HepG2 (cell line): ENCODE results near the gene IFITM10. TPM values are rescaled to one million over a fixed set of nuclear protein-coding genes. Genes with fewer than 3 reads are reported as not detected.

ENCODE experiments used
- ARID5B ChIP-seq: IDR thresholded peaks from 2 replicates; pipeline ENCODE4 v1.4.0; 2020; ENCODE audit warnings: mild to moderate bottlenecking, missing genetic modification reagents
- ATF7-NPFF ChIP-seq: sonication (generic); formaldehyde crosslinking; IDR thresholded peaks from 2 replicates; pipeline ENCODE4 v1.8.1; 2023; ENCODE audit warnings: mild to moderate bottlenecking, low read depth, missing genetic modification reagents, moderate library complexity
- CENPBD1 ChIP-seq: sonication (generic); formaldehyde crosslinking; IDR thresholded peaks from 2 replicates; pipeline ENCODE4 v1.8.0; 2022; ENCODE audit warnings: missing genetic modification reagents, low read depth, mild to moderate bottlenecking, borderline replicate concordance
- IRF2 ChIP-seq: IDR thresholded peaks from 2 replicates; pipeline ENCODE4 v1.6.1; 2018; ENCODE audit warnings: missing genetic modification reagents, missing compliant biosample characterization
- MAF1 ChIP-seq: sonication (generic); formaldehyde crosslinking; IDR thresholded peaks from 2 replicates; pipeline ENCODE4 v1.5.0; 2020; ENCODE audit warnings: missing genetic modification reagents, borderline replicate concordance
- MAZ ChIP-seq, 2 experiments: sonication (generic) in 1 of 2; formaldehyde crosslinking in 1 of 2; IDR thresholded peaks; 2 replicates each; pipeline versions ENCODE4 v1.5.0 to v1.6.1; 2012 to 2020; ENCODE audit warnings: low read depth in 2 of 2, mild to moderate bottlenecking in 2 of 2, borderline replicate concordance in 1 of 2, improper control_type of control experiment in 1 of 2, low read length in 1 of 2, missing genetic modification reagents in 1 of 2, moderate library complexity in 1 of 2
- MED1 ChIP-seq: sonication (generic); formaldehyde crosslinking; IDR thresholded peaks from 2 replicates; pipeline ENCODE4 v1.4.0; 2020; ENCODE audit warnings: missing genetic modification reagents
- SKIL ChIP-seq: sonication (generic); formaldehyde crosslinking; IDR thresholded peaks from 2 replicates; pipeline ENCODE4 v1.8.0; 2022; ENCODE audit warnings: missing genetic modification reagents, mild to moderate bottlenecking, moderate library complexity, borderline replicate concordance
- SMAD3 ChIP-seq: sonication (generic); formaldehyde crosslinking; IDR thresholded peaks from 2 replicates; pipeline ENCODE4 v1.4.0; 2020; ENCODE audit warnings: missing genetic modification reagents
- SP2 ChIP-seq: sonication (generic); formaldehyde crosslinking; IDR thresholded peaks from 2 replicates; pipeline ENCODE4 v1.5.1; 2020; ENCODE audit warnings: mild to moderate bottlenecking, missing genetic modification reagents
- XRCC5 ChIP-seq: fragments of 200-400 bp; formaldehyde crosslinking; optimal IDR thresholded peaks from 2 replicates; pipeline ENCODE3; 2017; ENCODE audit warnings: mild to moderate bottlenecking, low read length
- ZBTB34 ChIP-seq: sonication (generic); formaldehyde crosslinking; IDR thresholded peaks from 2 replicates; pipeline ENCODE4 v1.8.0; 2022; ENCODE audit warnings: mild to moderate bottlenecking, missing genetic modification reagents
- ZBTB49 ChIP-seq: sonication (generic); formaldehyde crosslinking; IDR thresholded peaks from 2 replicates; pipeline ENCODE4 v1.4.0; 2020; ENCODE audit warnings: missing genetic modification reagents, borderline replicate concordance
- ZNF580 ChIP-seq: IDR thresholded peaks from 2 replicates; pipeline ENCODE4 v1.6.1; 2016; ENCODE audit warnings: low read depth, borderline replicate concordance
- ZNF839 ChIP-seq: sonication (generic); formaldehyde crosslinking; IDR thresholded peaks from 2 replicates; pipeline ENCODE4 v1.4.0; 2020; ENCODE audit warnings: missing genetic modification reagents, mild to moderate bottlenecking, borderline replicate concordance
- polyA plus RNA-seq, 8 experiments: library from polyadenylated mRNA; depleted of rRNA in 3 of 8; stranded (reverse) in 7 of 8; unstranded in 1 of 8; fragments of >200 nt; fragmentation: Illumina TruSeq in 4 of 8; extraction: Trizol in 4 of 8; gene quantifications; 2 replicates each; pipeline versions ENCODE4 v1.2.1 to v1.2.3, GENCODE V29; 2011 to 2016; ENCODE audit warnings: low read depth in 4 of 8, missing spikeins in 1 of 8, mixed read lengths in 1 of 8; ENCODE audit not compliant: insufficient read depth in 1 of 8
- total RNA-seq, 5 experiments: library from RNA; depleted of rRNA; stranded (reverse); fragments of >200 nt; fragmentation: Illumina TruSeq; extraction: Trizol; gene quantifications; 2 replicates each; pipeline ENCODE4 v1.2.3, GENCODE V29; 2016; ENCODE audit warnings: low read depth in 1 of 5

IFITM10 gene
- total and polyA plus RNA-seq, 2 of the 13 experiments (the other 11 are each of a cell fraction or from before 2014, with no cell fraction given), result 0.09 to 0.13 TPM

- TF ChIP-seq MAZ (IDR thresholded peaks at IDR 0.05; ENCODE audit: borderline replicate concordance, low read depth, low read length) (peak; percentile 72; the same call in 1 of the 2 replicates), MAZ (CRISPR knock-in tag; IDR thresholded peaks at IDR 0.05; ENCODE audit: low read depth) (peak; percentile 86), ZBTB34 (CRISPR knock-in tag) (no peak), SMAD3 (CRISPR knock-in tag) (peak; percentile 63; the same call in 1 of the 2 replicates), MED1 (peak; percentile 84), XRCC5 (peak; percentile 86), ATF7-NPFF (CRISPR knock-in tag) (no peak; the same call in 1 of the 2 replicates), IRF2 (peak; percentile 45; the same call in 1 of the 2 replicates), SP2 (no peak), SKIL (no peak), CENPBD1 (CRISPR knock-in tag) (no peak; the same call in 1 of the 2 replicates), MAF1 (CRISPR knock-in tag) (0 out of 2 replicates have a peak, but pooled peaks have one; percentile 27), ARID5B (CRISPR knock-in tag) (peak; percentile 55; the same call in 1 of the 2 replicates), ZNF839 (CRISPR knock-in tag) (no peak), ZBTB49 (CRISPR knock-in tag) (0 out of 2 replicates have a peak, but pooled peaks have one; percentile 55), ZNF580 (CRISPR knock-in tag) (peak; percentile 58; the same call in 1 of the 2 replicates)
Observed at GRCh38 chr11:1694064-1694845, 56.1 kb downstream of the IFITM10 start (continued).
